Breast epithelium (tissue), 4 donors: Measurements from ENCODE around the gene SSX2IP. TPM values are rescaled to one million over a fixed set of nuclear protein-coding genes. Genes with fewer than 3 reads are reported as not detected.

Experiments
- DNase-seq, 2 donors: peaks; one replicate each; pipeline ENCODE4 v3.0.0-alpha.2; 2019; ENCODE audit warnings: low spot score in 2 of 2
- H3K27ac ChIP-seq, 2 donors: fragments of 200-600 bp; sonication (generic) in 1 of 2; one replicate each; pipeline ENCODE4 v1.5.1; 2016 to 2019; ENCODE audit warnings: mild to moderate bottlenecking in 1 of 2
- H3K27me3 ChIP-seq, 2 donors: fragments of 200-600 bp; sonication (generic) in 1 of 2; one replicate each; pipeline versions ENCODE4 v1.5.1 to v1.6.0; 2017 to 2019; ENCODE audit warnings: control low read depth in 1 of 2, mild to moderate bottlenecking in 1 of 2
- H3K36me3 ChIP-seq: fragments of 200-600 bp; one replicate; pipeline ENCODE4 v1.5.1; 2019
- H3K4me1 ChIP-seq, 2 donors: fragments of 200-600 bp; sonication (generic); one replicate each; pipeline ENCODE4 v1.5.1; 2016 to 2019; ENCODE audit warnings: control low read depth in 1 of 2
- H3K4me3 ChIP-seq, 3 donors: fragments of 200-600 bp; sonication (generic); 1 replicate in 2 of 3; 2 replicates in 1 of 3; pipeline ENCODE4 v1.5.1; 2016 to 2019; ENCODE audit warnings: mild to moderate bottlenecking in 3 of 3, moderate library complexity in 2 of 3
- H3K9me3 ChIP-seq, 2 donors: fragments of 200-600 bp; sonication (generic) in 1 of 2; one replicate each; pipeline ENCODE4 v1.5.1; 2016 to 2019; ENCODE audit warnings: control low read depth in 1 of 2
- POLR2A ChIP-seq: fragments of 450-650 bp; IDR thresholded peaks from one replicate; pipeline ENCODE4 v1.6.1; 2016; ENCODE audit warnings: antibody characterized with exemption, mild to moderate bottlenecking, moderate library complexity
- POLR2AphosphoS5 ChIP-seq, 3 donors: sonication (generic); formaldehyde crosslinking; IDR thresholded peaks; one replicate each; pipeline ENCODE4 v1.6.1; 2017; ENCODE audit warnings: antibody characterized with exemption in 3 of 3
- intact Hi-C: fragments of 100-400 bp; cut with DNase I; formaldehyde crosslinking; loops from one replicate; pipeline ENCODE4 v1.15.1; 2023; ENCODE audit warnings: low total_unique reads
- total RNA-seq, 3 donors: library from RNA; depleted of rRNA; stranded (reverse); fragments of >200 nt; gene quantifications; one replicate each; pipeline ENCODE4 v1.1.0, GENCODE V29; 2016
- TF ChIP-seq, protein P1 (sequence below), 3 donors: fragments of 450-650 bp; IDR thresholded peaks; one replicate each; pipeline ENCODE4 v1.5.1; 2016 to 2017; ENCODE audit warnings: antibody characterized with exemption in 3 of 3, mild to moderate bottlenecking in 3 of 3, moderate library complexity in 3 of 3

SSX2IP gene
- total RNA-seq, 3 donors from 2014 or later, result 1.1 to 11.0 (median 4.3) TPM

DNA sequence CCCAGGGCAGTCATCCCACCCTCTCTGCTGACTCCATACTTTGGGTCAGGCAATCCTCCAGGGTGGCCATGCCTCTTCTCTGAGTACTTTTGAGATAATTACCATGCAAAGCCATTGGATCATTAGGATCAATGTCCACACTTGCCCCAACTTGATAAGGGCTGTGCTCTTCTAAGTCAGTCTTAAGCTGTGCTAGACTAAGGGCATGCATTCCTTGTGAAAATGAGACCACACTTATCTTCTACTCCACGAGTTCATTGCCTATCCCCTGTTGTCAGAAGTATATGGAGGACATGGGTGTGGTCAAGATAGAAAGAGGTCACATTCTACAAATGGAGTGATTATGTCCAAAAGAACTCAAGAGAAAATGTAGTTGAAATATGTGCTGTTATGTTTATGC is 18.9 kb upstream of the SSX2IP start:
- no peak overlapping the region for H3K27ac ChIP-seq
- DNase-seq, result no peak
- H3K9me3 ChIP-seq, result no peaks in the 10 kb centered on the region
- H3K27me3 ChIP-seq, result no peaks in the 10 kb centered on the region
- intact Hi-C loops, result no loop called here
- TF ChIP-seq, protein P1, sequence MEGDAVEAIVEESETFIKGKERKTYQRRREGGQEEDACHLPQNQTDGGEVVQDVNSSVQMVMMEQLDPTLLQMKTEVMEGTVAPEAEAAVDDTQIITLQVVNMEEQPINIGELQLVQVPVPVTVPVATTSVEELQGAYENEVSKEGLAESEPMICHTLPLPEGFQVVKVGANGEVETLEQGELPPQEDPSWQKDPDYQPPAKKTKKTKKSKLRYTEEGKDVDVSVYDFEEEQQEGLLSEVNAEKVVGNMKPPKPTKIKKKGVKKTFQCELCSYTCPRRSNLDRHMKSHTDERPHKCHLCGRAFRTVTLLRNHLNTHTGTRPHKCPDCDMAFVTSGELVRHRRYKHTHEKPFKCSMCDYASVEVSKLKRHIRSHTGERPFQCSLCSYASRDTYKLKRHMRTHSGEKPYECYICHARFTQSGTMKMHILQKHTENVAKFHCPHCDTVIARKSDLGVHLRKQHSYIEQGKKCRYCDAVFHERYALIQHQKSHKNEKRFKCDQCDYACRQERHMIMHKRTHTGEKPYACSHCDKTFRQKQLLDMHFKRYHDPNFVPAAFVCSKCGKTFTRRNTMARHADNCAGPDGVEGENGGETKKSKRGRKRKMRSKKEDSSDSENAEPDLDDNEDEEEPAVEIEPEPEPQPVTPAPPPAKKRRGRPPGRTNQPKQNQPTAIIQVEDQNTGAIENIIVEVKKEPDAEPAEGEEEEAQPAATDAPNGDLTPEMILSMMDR (IDR thresholded peaks at IDR 0.05), result no peak
- TF ChIP-seq POLR2AphosphoS5 (IDR thresholded peaks at IDR 0.05), result no peak
- TF ChIP-seq POLR2A, result no peak
- H3K4me3 ChIP-seq, result no peak overlapping the region
- H3K4me1 ChIP-seq, result no peaks in the 10 kb centered on the region
- H3K36me3 ChIP-seq, result no peaks in the 10 kb centered on the region

DNA sequence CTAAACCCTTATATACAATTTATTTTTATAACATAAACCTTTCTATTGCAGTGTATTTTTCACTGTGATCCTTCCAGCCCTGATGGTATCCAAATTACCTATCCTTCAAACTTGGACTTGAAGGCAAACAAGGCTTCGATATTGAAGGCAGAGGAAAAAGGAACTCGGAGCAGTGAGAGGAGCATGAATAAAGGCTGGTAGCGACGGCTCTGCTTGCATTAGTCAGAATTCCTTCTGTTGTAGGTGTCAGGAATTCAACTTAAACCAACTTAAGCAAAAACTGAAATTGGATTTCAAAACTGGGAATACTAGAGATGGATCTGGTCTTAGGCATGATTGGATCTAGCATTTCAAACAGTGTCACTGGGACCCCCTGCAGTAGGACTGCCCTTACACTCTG is 17.8 kb upstream of the SSX2IP start:
- TF ChIP-seq POLR2A (no peak), POLR2AphosphoS5 (IDR thresholded peaks at IDR 0.05) (no peak)
- TF ChIP-seq, protein P1 (IDR thresholded peaks at IDR 0.05), result no peak
- Histone ChIP-seq H3K9me3 (no peaks in the 10 kb centered on the region), H3K36me3 (no peaks in the 10 kb centered on the region), H3K4me1 (no peaks in the 10 kb centered on the region), H3K4me3 (no peak overlapping the region), H3K27me3 (no peaks in the 10 kb centered on the region), H3K27ac (no peak overlapping the region)
- no peak for DNase-seq
- intact Hi-C loops, result no loop called here

DNA sequence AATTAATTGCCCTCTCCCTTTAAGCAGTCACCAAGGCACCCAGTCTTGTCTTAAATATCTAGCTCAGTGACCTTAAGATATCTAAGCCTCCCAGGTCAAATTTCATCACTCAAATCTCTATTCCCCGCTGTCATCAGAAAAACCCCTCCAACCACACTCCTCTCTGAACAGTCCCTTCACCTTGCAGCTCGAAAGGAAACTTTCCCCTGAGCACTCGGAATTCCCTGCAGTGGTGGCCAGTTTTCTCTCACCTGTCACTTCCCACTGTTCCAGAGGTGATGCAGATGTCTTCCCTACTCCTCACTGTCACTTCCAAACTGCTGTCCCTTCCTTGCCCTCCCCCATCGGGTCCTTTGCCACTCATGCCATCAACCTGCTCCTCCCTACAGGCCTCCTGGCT is 15.3 kb upstream of the SSX2IP start:
- H3K9me3 ChIP-seq, result no peaks in the 10 kb centered on the region
- intact Hi-C loops, result no loop called here
- no peak overlapping the region for H3K4me3 ChIP-seq
- DNase-seq, result no peak
- H3K27ac ChIP-seq, result no peak overlapping the region
- H3K27me3 ChIP-seq, result peaks cover 0 to 3% of the 10 kb centered on the region in 2 donors
- TF ChIP-seq POLR2A (no peak), POLR2AphosphoS5 (IDR thresholded peaks at IDR 0.05) (no peak)
- TF ChIP-seq, protein P1 (IDR thresholded peaks at IDR 0.05), result no peak
- H3K36me3 ChIP-seq, result no peaks in the 10 kb centered on the region
- H3K4me1 ChIP-seq, result no peaks in the 10 kb centered on the region

GRCh38 chr1:84704872-84705417 is 14.7 kb upstream of the SSX2IP start:
- no peak for DNase-seq
- TF ChIP-seq, protein P1 (IDR thresholded peaks at IDR 0.05), result no peak
- no peak for TF ChIP-seq POLR2AphosphoS5 (IDR thresholded peaks at IDR 0.05)
- TF ChIP-seq POLR2A, result no peak
- H3K36me3 ChIP-seq, result no peaks in the 10 kb centered on the region
- intact Hi-C loops, result no loop called here
- no peak overlapping the region for H3K4me3 ChIP-seq
- no peaks in the 10 kb centered on the region for H3K4me1 ChIP-seq
- H3K9me3 ChIP-seq, result no peaks in the 10 kb centered on the region
- H3K27ac ChIP-seq, result no peak overlapping the region
- H3K27me3 ChIP-seq, result peaks cover 0 to 3% of the 10 kb centered on the region in 2 donors

DNA sequence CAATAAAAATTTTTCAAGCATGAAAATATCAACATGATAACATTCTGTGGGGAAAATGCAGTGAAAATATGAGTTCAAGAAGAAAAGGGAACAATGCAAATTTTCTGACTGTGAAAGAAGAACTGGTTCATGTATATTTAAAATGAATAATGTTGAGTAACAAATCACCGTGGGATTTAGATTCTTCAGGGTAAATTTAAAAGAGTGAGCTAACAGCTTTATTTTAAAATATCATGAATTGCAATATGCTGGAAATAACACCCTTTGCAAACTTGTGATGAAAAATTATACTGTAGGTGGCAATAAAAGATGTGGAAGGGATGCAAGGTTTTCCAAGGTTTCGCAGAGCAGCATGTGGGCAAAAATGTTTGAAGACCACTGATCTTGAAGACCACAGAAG is 13.2 kb upstream of the SSX2IP start:
- H3K4me3 ChIP-seq, result no peak overlapping the region
- DNase-seq, result no peak

More for the DNA sequence above, 13.2 kb upstream of the SSX2IP start:
- H3K9me3 ChIP-seq, result no peaks in the 10 kb centered on the region
- H3K27ac ChIP-seq, result no peak overlapping the region
- intact Hi-C loops, result no loop called here
- no peaks in the 10 kb centered on the region for H3K36me3 ChIP-seq
- H3K4me1 ChIP-seq, result no peaks in the 10 kb centered on the region
- peaks cover 0 to 3% of the 10 kb centered on the region in 2 donors for H3K27me3 ChIP-seq
- TF ChIP-seq POLR2AphosphoS5 (IDR thresholded peaks at IDR 0.05), result no peak
- no peak for TF ChIP-seq POLR2A
- TF ChIP-seq, protein P1 (IDR thresholded peaks at IDR 0.05), result no peak
